ENCODE results near the gene DUOXA2. TPM values are rescaled to one million over a fixed set of nuclear protein-coding genes. Genes with fewer than 3 reads are reported as not detected.
A peak's percentile ranks its signal among the peaks of the same experiment; 100 is the strongest.

The DUOXA2 gene
- total and polyA plus RNA-seq, 2 experiments from 2014 or later, result not detected

GRCh38 chr15:45106002-45106790, 7.9 kb upstream of the DUOXA2 start:
- Histone ChIP-seq H4K20me1 (ENCODE audit: insufficient read depth) (no peaks in the 10 kb centered on the region), H3K9me2 (ENCODE audit: insufficient read depth) (no peaks in the 10 kb centered on the region), H3K4me2 (ENCODE audit: unreplicated experiment) (no peak overlapping the region), H3K4me3 (no peak overlapping the region), H3K79me2 (ENCODE audit: insufficient read depth) (no peaks in the 10 kb centered on the region), H3F3A (ENCODE audit: insufficient read depth) (no peaks in the 10 kb centered on the region), H3K27me3 (replicated peaks; ENCODE audit: insufficient read depth) (peaks cover 14% of the 10 kb centered on the region; the same call in 1 of the 2 replicates), H3K27ac (no peak overlapping the region), H3K9ac (no peak overlapping the region), H3K36me3 (ENCODE audit: low read depth) (no peaks in the 10 kb centered on the region), H2AFZ (no peak overlapping the region), H3K4me1 (ENCODE audit: insufficient read depth) (no peaks in the 10 kb centered on the region), H3K9me3 (ENCODE audit: low read depth) (no peaks in the 10 kb centered on the region)
- TF ChIP-seq EZH2phosphoT487 (IDR thresholded peaks at IDR 0.05; ENCODE audit: insufficient read depth, low read depth) (no peak), EZH2 (IDR thresholded peaks at IDR 0.05; ENCODE audit: insufficient read depth, poor library complexity, severe bottlenecking) (no peak)
- DNase-seq, result no peak
- in situ Hi-C loops (cut with MboI), result no loop called here
- 54 to 60% methylated on average over 15 of the region's 15 CpGs for WGBS, 2 experiments (ENCODE audit: low coverage in 1 of 2, low lambda C conversion rate in 2 of 2, missing lambda C conversion rate in 2 of 2)

- no peaks in the 10 kb centered on the region for H3K9me3 ChIP-seq (ENCODE audit: low read depth)
- H3F3A ChIP-seq (ENCODE audit: insufficient read depth), result no peaks in the 10 kb centered on the region
- H3K4me1 ChIP-seq (ENCODE audit: insufficient read depth), result no peaks in the 10 kb centered on the region
- H4K20me1 ChIP-seq (ENCODE audit: insufficient read depth), result no peaks in the 10 kb centered on the region
- H3K36me3 ChIP-seq (ENCODE audit: low read depth), result no peaks in the 10 kb centered on the region
- no peaks in the 10 kb centered on the region for H3K79me2 ChIP-seq (ENCODE audit: insufficient read depth)
- DNase-seq, result no peak
- WGBS, 2 experiments (ENCODE audit: low coverage in 1 of 2, low lambda C conversion rate in 2 of 2, missing lambda C conversion rate in 2 of 2), result 83 to 93% methylated on average over 10 of the region's 10 CpGs
- in situ Hi-C loops (cut with MboI), result no loop called here
- no peaks in the 10 kb centered on the region for H3K9me2 ChIP-seq (ENCODE audit: insufficient read depth)
- no peak overlapping the region for H3K4me3 ChIP-seq
- no peak overlapping the region for H3K9ac ChIP-seq
- H3K4me2 ChIP-seq (ENCODE audit: unreplicated experiment), result no peak overlapping the region
- no peak overlapping the region for H3K27ac ChIP-seq
- TF ChIP-seq EZH2 (IDR thresholded peaks at IDR 0.05; ENCODE audit: insufficient read depth, poor library complexity, severe bottlenecking) (no peak), EZH2phosphoT487 (IDR thresholded peaks at IDR 0.05; ENCODE audit: insufficient read depth, low read depth) (no peak)
- H2AFZ ChIP-seq, result no peak overlapping the region
- H3K27me3 ChIP-seq (replicated peaks; ENCODE audit: insufficient read depth), result peaks cover 29% of the 10 kb centered on the region
Observed at GRCh38 chr15:45107941-45108630, 6.0 kb upstream of the DUOXA2 start.

GRCh38 chr15:45110256-45110820, 3.8 kb upstream of the DUOXA2 start:
- H2AFZ ChIP-seq, result no peak overlapping the region
- H3K4me1 ChIP-seq (ENCODE audit: insufficient read depth), result no peaks in the 10 kb centered on the region
- DNase-seq, result no peak
- in situ Hi-C loops (cut with MboI), result no loop called here
- H3K27me3 ChIP-seq (replicated peaks; ENCODE audit: insufficient read depth), result peaks cover 52% of the 10 kb centered on the region
- no peak overlapping the region for H3K4me2 ChIP-seq (ENCODE audit: unreplicated experiment)
- no peak overlapping the region for H3K27ac ChIP-seq
- no peak overlapping the region for H3K4me3 ChIP-seq
- H3K9me3 ChIP-seq (ENCODE audit: low read depth), result no peaks in the 10 kb centered on the region
- TF ChIP-seq EZH2 (IDR thresholded peaks at IDR 0.05; ENCODE audit: insufficient read depth, poor library complexity, severe bottlenecking) (no peak), EZH2phosphoT487 (IDR thresholded peaks at IDR 0.05; ENCODE audit: insufficient read depth, low read depth) (no peak)
- 57 to 67% methylated on average over 10 to 11 of the region's 11 CpGs for WGBS, 2 experiments (ENCODE audit: low coverage in 1 of 2, low lambda C conversion rate in 2 of 2, missing lambda C conversion rate in 2 of 2)
- no peaks in the 10 kb centered on the region for H3K79me2 ChIP-seq (ENCODE audit: insufficient read depth)
- H3K36me3 ChIP-seq (ENCODE audit: low read depth), result no peaks in the 10 kb centered on the region
- H3F3A ChIP-seq (ENCODE audit: insufficient read depth), result no peaks in the 10 kb centered on the region
- no peaks in the 10 kb centered on the region for H4K20me1 ChIP-seq (ENCODE audit: insufficient read depth)
- no peaks in the 10 kb centered on the region for H3K9me2 ChIP-seq (ENCODE audit: insufficient read depth)
- no peak overlapping the region for H3K9ac ChIP-seq

GRCh38 chr15:45111390-45112142, 2.6 kb upstream of the DUOXA2 start:
- Histone ChIP-seq H3F3A (ENCODE audit: insufficient read depth) (no peaks in the 10 kb centered on the region), H3K4me3 (no peak overlapping the region), H3K9me2 (ENCODE audit: insufficient read depth) (no peaks in the 10 kb centered on the region), H3K79me2 (ENCODE audit: insufficient read depth) (no peaks in the 10 kb centered on the region), H3K9ac (no peak overlapping the region), H4K20me1 (ENCODE audit: insufficient read depth) (no peaks in the 10 kb centered on the region), H2AFZ (no peak overlapping the region), H3K4me1 (ENCODE audit: insufficient read depth) (no peaks in the 10 kb centered on the region), H3K4me2 (ENCODE audit: unreplicated experiment) (no peak overlapping the region), H3K27me3 (replicated peaks; ENCODE audit: insufficient read depth) (peaks cover 64% of the 10 kb centered on the region), H3K27ac (no peak overlapping the region), H3K36me3 (ENCODE audit: low read depth) (no peaks in the 10 kb centered on the region), H3K9me3 (ENCODE audit: low read depth) (no peaks in the 10 kb centered on the region)
- WGBS, 2 experiments (ENCODE audit: low coverage in 1 of 2, low lambda C conversion rate in 2 of 2, missing lambda C conversion rate in 2 of 2), result 8 to 10% methylated on average over 26 to 46 of the region's 71 CpGs
- no peak for DNase-seq
- in situ Hi-C loops (cut with MboI), result no loop called here
- TF ChIP-seq EZH2phosphoT487 (IDR thresholded peaks at IDR 0.05; ENCODE audit: insufficient read depth, low read depth), result no peak
- TF ChIP-seq EZH2 (IDR thresholded peaks at IDR 0.05; ENCODE audit: insufficient read depth, poor library complexity, severe bottlenecking), result peak; percentile 91

Data from GM23248 (cell line).